Measurements from ENCODE around the gene AGRN.
"Not testable (repeated sequence)": the region's sequence is repeated elsewhere in the genome, so short reads cannot be mapped to it uniquely, and the experiment has no call there.

AGRN gene

GRCh38 chr1:1003618-1004419 is 16.1 kb upstream of the AGRN start:
- DNase-seq: no peak

- no peak for DNase-seq
Measured at GRCh38 chr1:1004420-1004779, 15.5 kb upstream of the AGRN start.

DNA sequence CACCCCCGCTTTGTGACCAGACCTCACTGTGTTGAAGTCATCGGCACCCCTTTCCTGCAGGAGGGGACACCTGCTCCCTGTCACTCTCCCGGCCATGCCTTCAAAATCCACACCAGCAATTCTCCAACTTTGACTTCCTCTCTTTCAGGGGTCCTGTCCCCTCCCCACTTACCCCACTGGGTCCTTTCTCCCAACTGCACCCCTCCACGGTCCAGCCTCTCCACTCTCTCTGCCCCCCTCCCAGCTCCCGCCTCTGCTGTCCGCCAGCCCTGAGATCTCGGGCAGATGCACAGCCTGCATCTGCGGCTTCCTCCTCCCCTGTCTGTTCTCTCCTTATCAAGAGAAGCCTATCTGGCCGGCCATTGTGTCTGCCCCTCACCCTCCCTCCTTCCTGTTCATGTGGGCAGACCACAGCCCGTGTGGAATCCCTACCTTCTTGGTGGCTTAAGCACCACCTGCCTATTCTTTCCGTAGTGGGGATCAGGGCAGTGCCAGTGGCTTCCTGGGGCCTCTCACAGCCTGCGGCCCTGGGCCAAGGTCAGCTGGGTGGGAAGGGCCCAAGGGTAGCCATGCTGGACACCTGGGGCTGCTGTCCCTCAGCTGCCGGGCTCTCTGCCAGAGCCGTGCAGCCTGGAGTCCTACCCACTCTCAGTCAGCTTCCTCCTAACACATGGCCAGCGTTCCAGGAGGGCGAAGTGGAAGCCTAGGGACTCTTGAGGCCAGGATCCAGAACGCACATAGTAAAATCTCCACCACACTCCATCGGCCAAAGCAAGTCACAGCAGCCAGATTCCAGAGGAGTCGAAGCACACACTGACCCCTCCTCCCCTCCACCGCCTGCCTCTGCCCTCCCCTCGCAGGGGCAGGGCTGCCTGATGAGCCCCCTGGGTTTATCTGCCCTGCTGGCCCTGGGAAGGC is 14.9 kb upstream of the AGRN start:
- DNase-seq: peak; percentile 20

DNA sequence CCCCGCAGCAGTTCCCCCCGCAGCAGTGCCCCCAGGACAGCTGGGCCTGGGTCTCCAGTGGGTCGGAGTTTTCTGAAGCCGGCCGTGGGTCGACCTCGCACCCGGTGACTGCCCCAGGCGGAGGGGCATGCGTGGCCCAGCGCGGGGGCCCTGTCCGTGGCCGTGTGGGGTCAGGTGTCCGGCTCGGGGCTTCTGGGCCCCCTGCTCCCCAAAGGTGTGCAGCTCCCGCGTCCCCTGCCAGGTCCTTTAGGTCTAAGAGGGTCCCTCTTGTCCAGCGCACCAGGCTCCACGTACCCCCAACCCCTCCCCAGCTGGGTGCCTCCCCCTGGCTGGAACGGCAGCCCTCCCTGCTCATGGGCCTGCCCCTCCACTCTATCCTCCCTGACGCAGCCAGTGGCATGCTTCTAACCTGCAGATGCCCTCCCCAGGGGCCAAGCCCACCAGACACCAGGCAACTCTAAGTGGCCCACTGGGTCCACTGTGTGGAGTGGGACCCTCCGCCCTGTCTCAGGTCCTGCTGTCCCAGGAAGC is 14.1 kb upstream of the AGRN start:
- no peak for DNase-seq

DNA sequence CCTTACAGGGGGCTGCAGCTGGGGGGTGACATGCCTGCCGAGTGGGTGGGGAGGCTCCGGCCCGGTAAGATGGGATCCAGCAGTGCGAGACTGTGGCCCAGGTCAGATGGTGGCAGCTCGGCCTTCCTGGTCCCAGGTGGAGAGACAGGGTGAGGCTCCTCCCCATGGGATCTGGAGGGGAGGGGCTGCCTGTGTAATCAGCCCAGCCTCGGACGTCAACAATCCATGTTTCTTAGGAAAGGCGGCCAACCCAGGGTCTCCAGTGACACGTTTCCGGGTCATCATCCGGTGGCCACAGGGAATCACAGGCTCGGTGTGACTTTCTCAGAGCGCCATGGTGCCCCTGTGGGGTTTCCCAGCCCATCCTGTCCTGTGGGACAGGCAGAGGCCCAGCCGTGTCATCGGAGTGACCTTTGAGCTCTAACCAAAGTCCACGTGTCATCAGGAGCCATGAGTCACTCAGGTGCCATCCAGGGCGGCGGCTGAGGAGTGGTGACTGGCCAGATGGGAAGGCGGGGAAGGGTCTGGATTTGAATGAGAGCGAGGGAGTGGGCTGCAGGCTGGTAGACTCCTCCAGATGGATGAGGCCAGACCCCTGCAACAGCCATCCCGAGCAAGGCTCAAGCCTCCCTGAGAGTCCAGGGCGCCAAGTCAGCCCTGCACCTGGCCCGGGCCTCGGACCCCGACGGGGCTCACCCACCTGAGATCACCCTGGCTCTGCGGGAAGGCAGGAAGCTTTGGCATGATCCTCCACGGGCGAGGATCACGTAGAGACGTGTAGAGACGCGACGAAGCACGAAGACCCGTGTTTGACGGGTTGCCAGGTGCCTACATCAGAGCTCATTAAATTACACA is 13.4 kb upstream of the AGRN start:
- no peak for DNase-seq

- DNase-seq: not testable (repeated sequence)
Measured at GRCh38 chr1:1010131-1010530, 9.8 kb upstream of the AGRN start.

DNA sequence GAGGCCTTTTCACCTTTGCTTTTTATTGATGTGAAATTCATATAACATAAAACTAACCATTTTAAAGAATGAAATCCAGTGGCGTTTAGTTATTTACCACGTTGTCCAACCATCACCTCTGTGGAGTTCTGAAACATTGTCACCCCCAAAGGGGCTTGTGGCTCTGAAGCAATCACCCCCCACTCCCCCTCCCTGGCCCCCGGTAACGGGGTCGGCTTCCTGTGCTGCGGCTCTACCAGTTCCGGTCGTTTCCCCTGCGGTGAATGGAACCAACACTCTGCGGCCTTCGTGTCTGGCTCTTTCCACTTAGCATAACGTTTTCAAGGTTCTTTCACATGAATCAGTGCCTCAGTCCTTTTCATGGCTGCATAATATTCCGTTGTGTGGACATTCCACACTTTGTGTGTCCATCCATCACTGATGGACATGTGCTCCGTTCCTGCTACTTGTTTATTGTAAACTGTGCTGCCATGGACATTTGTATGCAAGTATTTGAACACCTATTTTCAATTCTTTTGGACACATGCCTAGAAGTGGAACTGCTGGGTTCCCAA is 8.4 kb upstream of the AGRN start:
- no peak for DNase-seq

DNA sequence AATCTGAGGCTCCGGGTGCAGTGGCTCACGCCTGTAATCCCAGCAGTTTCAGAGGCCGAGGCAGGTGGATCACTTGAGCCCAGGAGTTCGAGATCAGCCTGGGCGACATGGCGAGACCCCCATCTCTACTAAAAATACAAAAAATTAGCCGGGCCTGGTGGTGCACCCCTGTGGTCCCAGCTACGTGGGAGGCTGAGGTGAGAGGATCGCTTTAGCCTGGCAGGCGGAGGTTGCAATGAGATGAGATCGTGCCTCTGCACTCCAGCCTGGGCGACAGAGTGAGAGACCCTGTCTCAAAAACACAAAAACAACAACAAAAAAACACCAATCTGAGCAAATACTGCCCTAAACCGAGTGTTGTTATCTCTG is 7.2 kb upstream of the AGRN start:
- DNase-seq: not testable (repeated sequence)

GRCh38 chr1:1013105-1013921 is 6.6 kb upstream of the AGRN start, which contains the start of gene ISG15:
ISG15 (plus strand) TSS chr1:1013497; CDS start chr1:1013574, 77 bp downstream.
- peak; percentile 47 for DNase-seq

- DNase-seq: no peak
Measured at GRCh38 chr1:1013922-1014648, 5.8 kb upstream of the AGRN start.

- no peak for DNase-seq
Measured at GRCh38 chr1:1014799-1015681, 4.9 kb upstream of the AGRN start.

DNA sequence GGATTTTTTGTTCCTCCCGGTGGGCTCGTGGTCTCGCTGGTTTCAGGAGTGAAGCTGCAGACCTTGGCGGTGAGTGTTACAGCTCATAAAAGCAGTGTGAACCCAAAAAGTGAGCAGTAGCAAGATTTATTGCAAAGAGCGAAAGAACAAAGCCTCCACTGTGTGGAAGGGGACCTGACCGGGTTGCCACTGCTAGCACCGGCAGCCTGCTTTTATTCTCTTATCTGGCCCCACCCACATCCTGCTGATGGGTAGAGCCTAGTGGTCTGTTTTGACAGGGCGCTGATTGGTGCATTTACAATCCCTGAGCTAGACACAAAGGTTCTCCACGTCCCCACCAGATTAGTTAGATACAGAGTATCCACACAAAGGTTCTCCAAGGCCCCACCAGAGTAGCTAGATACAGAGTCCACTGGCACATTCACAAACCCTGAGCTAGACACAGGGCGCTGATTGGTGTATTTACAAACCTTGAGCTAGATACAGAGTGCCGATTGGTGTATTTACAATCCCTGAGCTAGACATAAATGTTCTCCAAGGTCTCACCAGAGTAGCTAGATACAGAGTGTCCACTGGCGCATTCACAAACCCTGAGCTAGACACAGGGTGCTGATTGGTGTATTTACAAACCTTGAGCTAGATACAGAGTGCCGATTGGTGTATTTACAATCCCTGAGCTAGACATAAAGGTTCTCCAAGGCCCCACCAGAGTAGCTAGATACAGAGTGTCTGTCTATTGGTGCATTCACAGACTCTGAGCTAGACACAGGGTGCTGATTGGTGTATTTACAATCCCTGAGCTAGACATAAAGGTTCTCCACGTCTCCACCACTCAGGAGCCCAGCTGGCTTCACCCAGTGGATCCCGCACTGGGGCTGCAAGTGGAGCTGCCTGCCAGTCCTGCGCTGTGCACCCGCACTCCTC is 2.3 kb upstream of the AGRN start:
- DNase-seq: not testable (repeated sequence)

DNA sequence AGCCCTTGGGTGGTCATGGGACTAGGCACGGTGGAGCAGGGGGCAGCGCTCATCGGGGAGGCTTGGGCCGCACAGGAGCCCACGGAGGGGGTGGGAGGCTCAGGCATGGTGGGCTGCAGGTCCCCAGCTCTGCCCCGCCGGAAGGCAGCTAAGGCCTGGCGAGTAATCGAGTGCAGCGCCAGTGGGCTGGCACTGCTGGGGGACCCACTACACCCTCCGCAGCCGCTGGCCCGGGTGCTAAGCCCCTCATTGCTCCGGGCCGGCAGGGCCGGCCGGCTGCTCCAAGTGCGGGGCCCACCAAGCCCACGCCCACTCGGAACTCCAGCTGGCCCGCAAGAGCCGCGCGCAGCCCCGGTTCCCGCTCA is 1.6 kb upstream of the AGRN start:
- DNase-seq: not testable (repeated sequence)

GRCh38 chr1:1019122-1019999 is 559 bp upstream of the AGRN start:
- no peak for DNase-seq

GRCh38 chr1:1020415-1021009 is 592 bp downstream of the AGRN start:
- no peak for DNase-seq

DNA sequence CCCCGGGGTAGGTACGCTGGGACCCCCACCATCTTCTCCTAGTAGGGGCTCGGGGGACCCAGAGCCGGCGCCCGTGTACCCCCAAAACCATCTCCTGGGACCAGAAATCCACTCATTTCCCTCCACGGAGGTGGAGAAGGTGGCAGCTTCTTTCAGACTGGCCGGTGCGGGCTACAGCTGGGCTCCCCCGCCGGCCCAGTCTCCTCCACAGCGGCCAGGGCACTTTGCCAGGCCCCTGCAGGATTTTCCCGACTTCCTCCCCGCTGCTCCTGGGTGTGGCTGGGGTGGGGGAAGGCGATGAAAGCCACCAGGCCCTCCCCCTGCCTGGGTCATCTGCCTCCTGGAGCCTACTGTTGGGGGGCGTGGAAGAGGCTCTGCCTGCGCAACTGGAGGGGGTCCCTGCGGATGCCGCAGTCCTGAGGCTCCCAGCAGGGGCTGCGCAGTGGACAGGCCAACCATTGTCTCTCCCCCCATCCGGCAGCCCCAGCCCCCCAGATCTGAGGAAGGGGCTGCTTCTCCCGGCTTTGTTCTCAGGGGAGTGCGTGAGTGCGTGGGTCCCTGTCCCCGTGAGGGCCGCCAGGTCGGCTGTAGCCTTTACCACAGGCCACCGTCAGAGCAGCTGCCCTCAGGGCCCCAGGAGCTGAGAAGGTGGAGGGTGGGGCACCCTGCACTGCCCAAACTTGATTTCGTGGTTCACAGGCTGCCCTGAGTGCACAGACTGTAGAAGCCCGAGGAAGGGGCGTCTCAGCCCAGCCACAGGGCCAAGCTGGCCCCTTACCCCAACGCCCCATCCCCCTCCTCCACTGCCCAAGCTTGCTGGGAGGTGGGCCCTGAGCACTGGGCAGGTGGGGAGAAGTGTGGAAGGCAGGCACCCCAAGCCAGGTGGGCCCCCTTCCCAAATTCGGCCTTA is 1.3 kb downstream of the AGRN start:
- DNase-seq: no peak
